HG03159 (cell line): ENCODE data around the gene PCLO.
"Not testable (repeated sequence)": the region's sequence is repeated elsewhere in the genome, so short reads cannot be mapped to it uniquely, and the experiment has no call there.

Experiments
- ATAC-seq: cut with Tn5 transposase; IDR thresholded peaks from one replicate; pipeline ENCODE4 v1.9.1; 2021; ENCODE audit warnings: mild to moderate bottlenecking, moderate library complexity; ENCODE audit not compliant: unreplicated experiment

Gene PCLO

GRCh38 chr7:82972135-82972534 is 190.5 kb downstream of the PCLO start:
- ATAC-seq, result no peak

GRCh38 chr7:82965088-82966036 is 197.3 kb downstream of the PCLO start:
- ATAC-seq, result no peak

- ATAC-seq, result peak; percentile 78
These were observed 198.4 kb downstream of the PCLO start for GRCh38 chr7:82964150-82964882.

- no peak for ATAC-seq
These were observed 201.4 kb downstream of the PCLO start for GRCh38 chr7:82961240-82961639.

- ATAC-seq, result no peak
These were observed 203.2 kb downstream of the PCLO start for GRCh38 chr7:82959528-82959927.

- no peak for ATAC-seq
These were observed 205.2 kb downstream of the PCLO start for GRCh38 chr7:82957521-82957920.

GRCh38 chr7:82953324-82954027 is 209.2 kb downstream of the PCLO start:
- ATAC-seq, result no peak

GRCh38 chr7:82950436-82950835 is 212.2 kb downstream of the PCLO start:
- no peak for ATAC-seq

GRCh38 chr7:82945480-82945879 is 217.2 kb downstream of the PCLO start:
- no peak for ATAC-seq

GRCh38 chr7:82945056-82945455 is 217.6 kb downstream of the PCLO start:
- no peak for ATAC-seq

GRCh38 chr7:82932516-82932915 is 230.2 kb downstream of the PCLO start:
- no peak for ATAC-seq

GRCh38 chr7:82926477-82926876 is 236.2 kb downstream of the PCLO start:
- no peak for ATAC-seq

- no peak for ATAC-seq
These were observed 237.4 kb downstream of the PCLO start for GRCh38 chr7:82925331-82925730.

- ATAC-seq, result no peak
These were observed 256.2 kb downstream of the PCLO start for GRCh38 chr7:82906502-82906901.

- no peak for ATAC-seq
These were observed 257.8 kb downstream of the PCLO start for GRCh38 chr7:82904871-82905270.

- ATAC-seq, result not testable (repeated sequence)
These were observed 261.6 kb downstream of the PCLO start for GRCh38 chr7:82901098-82901497.

GRCh38 chr7:82897500-82897899 is 265.2 kb downstream of the PCLO start:
- ATAC-seq, result no peak

- ATAC-seq, result not testable (repeated sequence)
These were observed 268.3 kb downstream of the PCLO start for GRCh38 chr7:82894341-82894740.

- ATAC-seq, result no peak
These were observed 276.4 kb downstream of the PCLO start for GRCh38 chr7:82886324-82886723.

GRCh38 chr7:82865856-82866255 is 296.8 kb downstream of the PCLO start:
- no peak for ATAC-seq

GRCh38 chr7:82859106-82859850 is 303.4 kb downstream of the PCLO start:
- no peak for ATAC-seq
